Measurements from ENCODE around the gene TSNAX.

The TSNAX gene

DNA sequence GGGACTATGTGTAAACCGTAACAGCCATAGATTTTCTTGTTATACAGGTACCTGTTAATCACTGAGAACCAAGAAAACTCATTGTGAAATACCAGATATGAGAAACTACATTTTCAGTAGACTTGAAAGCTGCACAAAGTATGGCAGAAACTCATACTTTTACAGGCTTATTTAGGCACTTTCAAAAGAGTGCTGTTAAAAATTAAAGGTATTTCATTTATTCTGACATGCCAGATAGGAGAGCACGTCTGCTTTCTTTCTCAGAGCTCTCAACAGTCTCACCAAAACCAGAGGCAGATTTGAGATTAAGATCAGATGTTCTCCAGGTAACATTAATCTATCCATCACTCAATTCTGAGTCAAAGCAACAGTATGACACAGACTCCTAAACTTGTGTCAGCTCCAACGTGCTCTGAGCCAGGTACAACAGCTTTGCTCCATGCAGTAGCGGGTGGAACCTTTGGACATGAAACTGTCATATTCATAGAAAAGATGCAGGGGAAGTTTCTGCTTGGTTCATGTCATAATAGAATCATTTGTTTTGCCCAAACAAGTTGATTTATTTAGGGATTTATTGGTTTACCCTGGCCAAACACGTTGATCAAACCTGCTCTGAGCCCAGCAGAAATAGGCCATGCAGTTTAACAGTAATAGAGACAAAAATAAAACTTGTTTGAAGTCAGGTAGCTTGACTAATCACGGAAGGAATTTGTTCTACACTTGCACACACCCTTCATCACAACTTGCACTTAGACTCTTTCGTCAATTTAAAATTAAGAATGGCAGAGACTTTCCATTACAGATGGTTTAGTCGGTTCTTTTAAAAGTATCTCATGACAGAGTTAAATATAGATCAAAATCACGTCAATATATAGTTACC is 20.8 kb upstream of the TSNAX start:
- no peaks in the 10 kb centered on the region for H3K36me3 ChIP-seq (ENCODE audit: insufficient read depth, insufficient read length, low read length)
- no peak overlapping the region for H3K4me3 ChIP-seq (ENCODE audit: insufficient read length, low read depth)
- no peak overlapping the region for H3K9ac ChIP-seq (ENCODE audit: insufficient read length, low read depth)
- no peak for TF ChIP-seq YY1 (IDR thresholded peaks at IDR 0.05; ENCODE audit: insufficient read depth, insufficient read length)
- TF ChIP-seq ZNF274 (IDR thresholded peaks at IDR 0.05; ENCODE audit: low read depth, low read length): no peak
- no peak for TF ChIP-seq SUZ12 (IDR thresholded peaks at IDR 0.05; ENCODE audit: extremely low read depth, insufficient read depth, insufficient read length)
- H3K4me1 ChIP-seq (ENCODE audit: insufficient read depth, insufficient read length): no peaks in the 10 kb centered on the region
- DNase-seq (ENCODE audit: low read depth, low spot score): no peak
- H3K9me3 ChIP-seq (ENCODE audit: insufficient read depth, low read length): no peaks in the 10 kb centered on the region
- H3K27me3 ChIP-seq (ENCODE audit: insufficient read depth, insufficient read length): no peaks in the 10 kb centered on the region

DNA sequence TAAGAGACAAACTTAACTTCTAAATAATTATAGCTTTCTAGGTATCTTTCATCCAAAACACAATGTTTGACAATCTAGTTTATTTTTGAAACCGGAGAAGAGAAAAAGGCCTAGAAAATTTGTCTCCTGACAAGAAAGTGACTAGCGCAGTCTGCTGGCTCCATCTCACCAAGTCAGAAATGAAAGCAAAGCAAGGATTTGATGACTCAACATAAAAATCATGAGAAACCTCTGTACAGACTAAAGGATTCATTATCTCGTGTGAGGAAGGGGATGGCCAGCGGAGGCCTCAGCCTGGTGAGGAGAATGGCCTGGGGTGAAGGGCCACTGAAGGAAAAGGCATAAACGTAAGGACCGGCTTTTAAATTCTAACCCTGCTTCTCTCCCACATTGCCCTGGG is 20.0 kb upstream of the TSNAX start:
- Histone ChIP-seq H3K27me3 (ENCODE audit: insufficient read depth, insufficient read length) (no peaks in the 10 kb centered on the region), H3K4me3 (ENCODE audit: insufficient read length, low read depth) (no peak overlapping the region), H3K4me1 (ENCODE audit: insufficient read depth, insufficient read length) (no peaks in the 10 kb centered on the region), H3K36me3 (ENCODE audit: insufficient read depth, insufficient read length, low read length) (no peaks in the 10 kb centered on the region), H3K9ac (ENCODE audit: insufficient read length, low read depth) (no peak overlapping the region), H3K9me3 (ENCODE audit: insufficient read depth, low read length) (no peaks in the 10 kb centered on the region)
- DNase-seq (ENCODE audit: low read depth, low spot score): no peak
- TF ChIP-seq SUZ12 (IDR thresholded peaks at IDR 0.05; ENCODE audit: extremely low read depth, insufficient read depth, insufficient read length) (no peak), YY1 (IDR thresholded peaks at IDR 0.05; ENCODE audit: insufficient read depth, insufficient read length) (no peak), ZNF274 (IDR thresholded peaks at IDR 0.05; ENCODE audit: low read depth, low read length) (no peak)

DNA sequence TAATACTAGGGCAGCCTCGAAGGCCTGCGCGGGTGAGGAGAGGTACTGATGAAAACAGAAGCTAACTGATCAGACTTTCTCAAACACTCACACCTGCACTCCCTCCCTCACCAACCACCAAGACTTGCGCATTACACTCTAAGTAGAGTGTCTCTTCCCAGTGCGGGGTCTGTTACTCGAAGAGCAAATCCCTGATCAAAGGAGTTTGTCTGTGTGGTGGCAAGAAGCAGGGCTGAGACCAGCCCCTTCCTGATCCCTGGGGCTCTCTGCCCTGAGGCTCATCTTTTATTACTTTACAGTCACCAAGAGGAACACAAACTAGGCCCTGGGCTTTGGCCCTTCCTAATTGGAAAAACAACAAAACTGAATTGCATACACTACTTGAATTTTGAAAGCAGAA is 19.5 kb upstream of the TSNAX start:
- H3K4me1 ChIP-seq (ENCODE audit: insufficient read depth, insufficient read length): no peaks in the 10 kb centered on the region
- H3K9ac ChIP-seq (ENCODE audit: insufficient read length, low read depth): no peak overlapping the region
- no peak for DNase-seq (ENCODE audit: low read depth, low spot score)
- H3K27me3 ChIP-seq (ENCODE audit: insufficient read depth, insufficient read length): no peaks in the 10 kb centered on the region
- TF ChIP-seq ZNF274 (IDR thresholded peaks at IDR 0.05; ENCODE audit: low read depth, low read length) (no peak), YY1 (IDR thresholded peaks at IDR 0.05; ENCODE audit: insufficient read depth, insufficient read length) (no peak), SUZ12 (IDR thresholded peaks at IDR 0.05; ENCODE audit: extremely low read depth, insufficient read depth, insufficient read length) (no peak)
- no peaks in the 10 kb centered on the region for H3K36me3 ChIP-seq (ENCODE audit: insufficient read depth, insufficient read length, low read length)
- no peaks in the 10 kb centered on the region for H3K9me3 ChIP-seq (ENCODE audit: insufficient read depth, low read length)
- no peak overlapping the region for H3K4me3 ChIP-seq (ENCODE audit: insufficient read length, low read depth)

DNA sequence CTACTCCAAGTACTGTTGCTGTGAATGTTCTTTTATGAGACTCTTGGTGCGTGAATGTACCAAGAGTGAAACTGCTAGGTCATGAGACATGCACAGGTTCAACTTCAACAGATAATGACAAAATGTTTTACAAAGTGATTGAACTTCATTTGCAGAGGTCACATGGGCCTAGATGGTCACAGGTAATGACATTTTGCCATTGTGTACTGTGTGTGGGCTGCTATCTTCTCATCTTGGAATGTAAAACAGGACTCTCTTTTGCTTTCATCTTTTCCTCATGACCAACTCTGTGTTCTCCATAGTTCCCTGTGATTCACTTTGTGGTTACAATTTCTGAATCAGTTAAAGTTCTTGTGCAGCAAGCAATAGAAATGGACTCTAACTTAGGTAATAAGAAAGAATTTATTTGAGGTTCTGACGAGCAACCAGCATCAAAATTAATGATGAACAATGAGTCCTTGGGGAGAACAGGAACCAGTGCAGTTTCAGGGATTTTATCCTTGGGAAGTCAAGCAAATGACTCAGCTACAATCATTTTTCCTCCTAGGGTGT is 16.2 kb upstream of the TSNAX start:
- H3K36me3 ChIP-seq (ENCODE audit: insufficient read depth, insufficient read length, low read length): no peaks in the 10 kb centered on the region
- DNase-seq (ENCODE audit: low read depth, low spot score): no peak
- no peaks in the 10 kb centered on the region for H3K27me3 ChIP-seq (ENCODE audit: insufficient read depth, insufficient read length)
- TF ChIP-seq SUZ12 (IDR thresholded peaks at IDR 0.05; ENCODE audit: extremely low read depth, insufficient read depth, insufficient read length) (no peak), YY1 (IDR thresholded peaks at IDR 0.05; ENCODE audit: insufficient read depth, insufficient read length) (no peak), ZNF274 (IDR thresholded peaks at IDR 0.05; ENCODE audit: low read depth, low read length) (no peak)
- no peaks in the 10 kb centered on the region for H3K9me3 ChIP-seq (ENCODE audit: insufficient read depth, low read length)
- no peak overlapping the region for H3K4me3 ChIP-seq (ENCODE audit: insufficient read length, low read depth)
- H3K4me1 ChIP-seq (ENCODE audit: insufficient read depth, insufficient read length): no peaks in the 10 kb centered on the region
- no peak overlapping the region for H3K9ac ChIP-seq (ENCODE audit: insufficient read length, low read depth)

DNA sequence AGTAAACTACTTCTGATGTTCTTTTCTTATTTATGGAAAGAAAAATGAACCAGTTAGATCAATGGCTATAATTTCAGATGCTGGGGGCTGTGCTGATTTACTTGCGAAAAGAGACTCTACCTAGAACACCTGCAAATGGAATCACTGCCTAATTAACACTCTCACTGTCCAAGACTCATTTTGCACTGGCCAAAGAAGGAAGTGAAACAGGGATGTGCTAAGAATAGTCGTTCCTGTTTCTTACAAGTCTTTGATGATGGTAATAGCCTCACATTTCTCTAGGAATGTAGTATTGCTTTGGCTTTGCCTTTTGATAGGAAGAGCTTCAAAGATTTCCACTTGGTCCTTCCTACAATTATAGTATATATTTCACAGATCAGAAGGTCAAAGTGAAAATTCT is 12.7 kb upstream of the TSNAX start:
- TF ChIP-seq SUZ12 (IDR thresholded peaks at IDR 0.05; ENCODE audit: extremely low read depth, insufficient read depth, insufficient read length): no peak
- no peak for DNase-seq (ENCODE audit: low read depth, low spot score)
- H3K27me3 ChIP-seq (ENCODE audit: insufficient read depth, insufficient read length): no peaks in the 10 kb centered on the region
- H3K9me3 ChIP-seq (ENCODE audit: insufficient read depth, low read length): no peaks in the 10 kb centered on the region
- H3K9ac ChIP-seq (ENCODE audit: insufficient read length, low read depth): no peak overlapping the region
- H3K4me1 ChIP-seq (ENCODE audit: insufficient read depth, insufficient read length): no peaks in the 10 kb centered on the region
- H3K36me3 ChIP-seq (ENCODE audit: insufficient read depth, insufficient read length, low read length): no peaks in the 10 kb centered on the region
- H3K4me3 ChIP-seq (ENCODE audit: insufficient read length, low read depth): no peak overlapping the region

DNA sequence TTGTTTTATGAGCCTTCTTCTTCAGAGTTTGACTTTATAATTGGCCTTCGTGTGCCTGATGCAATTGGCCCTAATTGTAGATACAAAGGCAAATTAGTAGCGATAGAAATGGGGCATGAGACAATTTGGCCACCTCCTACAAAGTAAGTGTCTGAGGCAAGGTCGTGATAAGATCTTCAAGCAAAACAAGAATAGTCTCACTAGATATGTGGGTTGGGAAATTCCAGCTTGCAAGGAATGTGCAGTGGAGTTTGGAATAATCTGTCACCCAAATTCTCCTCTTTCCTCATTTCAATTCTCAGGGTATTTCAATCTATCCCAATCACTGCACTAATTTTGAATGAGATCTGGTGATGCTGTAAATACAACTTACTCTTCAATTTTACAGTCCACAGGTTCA is 11.4 kb upstream of the TSNAX start:
- H3K9me3 ChIP-seq (ENCODE audit: insufficient read depth, low read length): no peaks in the 10 kb centered on the region
- DNase-seq (ENCODE audit: low read depth, low spot score): no peak
- TF ChIP-seq ZNF274 (IDR thresholded peaks at IDR 0.05; ENCODE audit: low read depth, low read length) (no peak), YY1 (IDR thresholded peaks at IDR 0.05; ENCODE audit: insufficient read depth, insufficient read length) (no peak), SUZ12 (IDR thresholded peaks at IDR 0.05; ENCODE audit: extremely low read depth, insufficient read depth, insufficient read length) (no peak)
- no peak overlapping the region for H3K9ac ChIP-seq (ENCODE audit: insufficient read length, low read depth)
- no peaks in the 10 kb centered on the region for H3K4me1 ChIP-seq (ENCODE audit: insufficient read depth, insufficient read length)
- H3K27me3 ChIP-seq (ENCODE audit: insufficient read depth, insufficient read length): no peaks in the 10 kb centered on the region
- H3K4me3 ChIP-seq (ENCODE audit: insufficient read length, low read depth): no peak overlapping the region
- no peaks in the 10 kb centered on the region for H3K36me3 ChIP-seq (ENCODE audit: insufficient read depth, insufficient read length, low read length)

DNA sequence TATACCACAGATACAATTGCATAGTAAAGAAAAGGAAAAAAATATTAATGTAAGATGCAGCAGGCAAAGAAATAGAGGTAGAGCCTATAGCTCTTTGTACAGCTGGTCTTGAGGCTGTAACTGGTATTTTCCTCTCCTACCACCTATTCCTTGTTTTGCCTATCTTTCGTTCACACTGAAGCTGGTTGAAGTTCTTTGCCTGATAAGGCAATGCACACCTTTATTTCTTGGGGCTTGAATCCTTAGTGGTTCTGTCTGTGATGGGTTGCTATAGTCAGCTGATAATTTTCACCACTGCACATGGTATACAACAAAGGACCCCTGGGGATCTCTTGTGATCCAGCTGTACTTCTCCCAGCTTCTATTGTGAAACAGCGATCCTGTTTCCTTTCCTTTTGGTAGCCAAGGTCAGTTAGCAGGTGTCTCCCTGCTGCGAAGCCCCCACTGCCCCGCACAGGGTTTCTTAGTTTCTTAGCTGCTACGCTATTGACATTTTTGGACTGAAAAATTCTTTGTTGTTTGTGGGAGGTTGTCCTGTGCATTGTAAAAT is 9.9 kb upstream of the TSNAX start:
- no peak for TF ChIP-seq ZNF274 (IDR thresholded peaks at IDR 0.05; ENCODE audit: low read depth, low read length)
- no peak for TF ChIP-seq YY1 (IDR thresholded peaks at IDR 0.05; ENCODE audit: insufficient read depth, insufficient read length)
- TF ChIP-seq SUZ12 (IDR thresholded peaks at IDR 0.05; ENCODE audit: extremely low read depth, insufficient read depth, insufficient read length): no peak
- Histone ChIP-seq H3K9ac (ENCODE audit: insufficient read length, low read depth) (no peak overlapping the region), H3K36me3 (ENCODE audit: insufficient read depth, insufficient read length, low read length) (no peaks in the 10 kb centered on the region), H3K4me1 (ENCODE audit: insufficient read depth, insufficient read length) (no peaks in the 10 kb centered on the region), H3K27me3 (ENCODE audit: insufficient read depth, insufficient read length) (no peaks in the 10 kb centered on the region), H3K4me3 (ENCODE audit: insufficient read length, low read depth) (no peak overlapping the region), H3K9me3 (ENCODE audit: insufficient read depth, low read length) (no peaks in the 10 kb centered on the region)
- DNase-seq (ENCODE audit: low read depth, low spot score): no peak

Data from NT2/D1 (cell line).